ENCODE data around the gene SNRPB.
"Not testable (repeated sequence)": the region's sequence is repeated elsewhere in the genome, so short reads cannot be mapped to it uniquely, and the experiment has no call there.

The SNRPB gene

DNA sequence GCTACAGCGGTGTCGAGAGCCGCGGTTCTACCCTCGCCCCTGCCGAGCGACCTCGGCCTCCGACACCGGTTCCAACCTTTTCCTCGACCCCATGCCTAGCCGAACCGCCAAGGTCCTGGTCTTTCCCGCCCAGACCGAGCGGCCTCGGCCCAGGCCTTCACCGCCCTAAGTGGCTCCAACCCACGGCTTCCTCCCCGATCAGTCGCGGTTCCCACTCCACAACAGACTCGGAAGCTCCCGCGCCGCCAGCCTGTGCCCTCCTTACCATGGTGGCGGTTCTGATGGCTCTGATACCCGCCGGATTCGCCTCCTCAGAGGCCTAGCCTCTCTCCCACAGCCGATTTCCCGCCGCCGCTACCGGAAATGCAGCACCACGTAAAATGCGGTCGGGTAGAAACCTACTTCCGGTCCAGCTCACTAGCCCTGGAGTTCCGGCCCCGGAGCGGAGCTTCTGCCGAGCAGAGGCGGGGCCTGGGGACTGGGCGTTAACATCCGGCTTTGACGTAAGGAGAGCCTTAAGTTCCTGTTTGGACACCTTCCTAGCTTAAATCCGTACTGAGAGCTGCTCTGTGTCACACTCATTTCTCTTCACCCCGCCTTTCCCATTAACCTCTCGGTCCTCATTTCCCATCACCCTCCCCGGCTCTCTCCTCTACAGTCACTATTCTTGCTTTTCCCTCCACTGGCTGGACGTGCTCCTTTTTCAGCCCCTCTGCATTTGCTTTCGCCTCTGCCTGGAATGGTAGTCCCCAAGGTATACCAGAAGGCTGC is at the start of gene SNRPB:
TSS of gene SNRPB (minus strand) at position 367 of the 771 bp plus-strand sequence. CDS start at position 268, 99 bp downstream.
- DNase-seq (ENCODE audit: extremely low read depth in 1 of 2, low read depth in 1 of 2), result peak; percentile 93 to 94

DNA sequence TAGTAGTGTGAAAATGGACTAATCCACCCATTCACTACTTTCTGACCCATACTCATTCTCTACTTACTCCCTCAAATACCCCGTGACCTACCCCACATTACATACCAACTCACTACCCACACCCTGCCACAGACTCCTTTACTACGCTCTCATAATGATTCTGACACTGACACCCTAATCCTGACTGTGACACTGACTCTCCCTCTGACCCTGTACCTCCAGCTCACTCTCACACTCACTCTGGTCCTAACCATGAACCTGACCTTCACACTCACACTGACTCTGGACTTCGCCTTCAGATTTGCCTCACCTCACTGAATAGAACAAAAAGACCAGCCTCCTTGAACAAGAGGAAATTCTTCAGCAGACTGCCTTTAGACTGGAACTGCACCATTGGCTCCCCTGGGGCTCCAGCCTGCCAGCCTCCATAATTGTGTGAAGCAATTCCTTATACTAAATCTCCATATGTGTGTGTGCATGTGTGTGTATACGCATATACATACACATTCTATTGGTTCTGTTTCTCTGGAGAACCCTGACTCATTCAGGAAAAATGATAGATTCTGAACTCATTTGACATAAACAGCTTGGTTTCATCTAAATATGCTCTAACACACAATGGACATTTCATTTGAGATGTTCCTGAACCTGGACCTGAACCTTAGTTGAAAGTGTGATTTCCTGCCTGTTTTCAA is 48.7 kb upstream of the SNRPB start:
- no peak for DNase-seq (ENCODE audit: extremely low read depth in 1 of 2, low read depth in 1 of 2)

DNA sequence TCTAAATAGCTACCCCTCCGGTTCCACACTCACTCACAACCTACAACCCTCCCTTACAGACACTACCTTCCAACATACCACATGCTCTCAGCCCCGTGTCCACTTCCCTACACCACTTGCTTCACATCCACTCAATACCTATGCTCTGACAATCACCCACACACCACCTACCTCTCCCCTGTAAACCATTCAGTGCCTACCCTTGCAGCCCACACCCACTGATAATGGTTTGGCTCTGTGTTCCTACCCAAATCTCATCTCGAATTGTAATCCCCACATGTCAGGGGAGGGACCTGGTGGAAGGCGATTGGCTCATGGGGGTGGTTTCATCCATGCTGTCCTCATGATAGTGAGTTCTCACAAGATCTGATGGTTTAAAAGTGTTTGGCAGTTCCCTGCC is 48.0 kb upstream of the SNRPB start:
- DNase-seq (ENCODE audit: extremely low read depth in 1 of 2, low read depth in 1 of 2), result no peak

DNA sequence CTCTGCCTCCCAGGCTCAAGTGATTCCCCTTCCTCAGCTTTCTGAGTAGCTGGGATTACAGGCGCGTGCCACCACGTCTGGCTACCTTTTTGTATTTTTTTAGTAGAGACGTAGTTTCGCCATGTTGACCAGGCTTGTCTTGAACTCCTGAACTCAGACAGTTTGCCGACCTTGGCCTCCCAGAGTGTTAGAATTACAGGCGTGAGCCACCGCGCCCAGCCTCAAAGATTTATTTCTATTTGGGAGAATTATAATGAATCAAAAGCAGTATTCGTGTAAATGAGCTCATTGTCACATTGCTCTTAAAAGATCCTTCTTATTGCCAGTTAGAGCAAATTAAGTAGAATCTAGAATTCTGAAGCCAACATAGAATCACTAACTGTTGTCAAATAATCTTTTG is 47.5 kb upstream of the SNRPB start:
- no peak for DNase-seq (ENCODE audit: extremely low read depth in 1 of 2, low read depth in 1 of 2)

DNA sequence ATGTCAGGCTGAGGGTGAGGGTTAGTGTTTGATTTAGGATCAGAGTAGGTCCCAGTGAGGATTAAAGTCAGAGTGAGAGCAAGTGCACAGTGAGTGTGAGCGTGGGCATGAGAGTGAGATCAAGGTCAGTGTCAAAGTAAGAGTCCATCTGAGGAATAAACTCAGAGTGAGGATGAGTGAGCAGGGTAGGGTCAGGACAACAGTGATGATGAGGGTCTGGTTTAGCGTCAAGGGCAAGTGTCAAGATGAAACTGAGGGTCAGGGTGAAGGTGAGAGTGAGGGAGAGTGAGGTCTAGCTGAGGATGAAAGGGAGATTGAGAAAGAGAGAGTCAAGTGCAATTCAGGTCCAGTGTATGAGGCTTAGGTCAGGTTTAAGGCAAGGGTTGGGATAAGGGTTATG is 45.8 kb upstream of the SNRPB start:
- DNase-seq (ENCODE audit: extremely low read depth in 1 of 2, low read depth in 1 of 2), result no peak

DNA sequence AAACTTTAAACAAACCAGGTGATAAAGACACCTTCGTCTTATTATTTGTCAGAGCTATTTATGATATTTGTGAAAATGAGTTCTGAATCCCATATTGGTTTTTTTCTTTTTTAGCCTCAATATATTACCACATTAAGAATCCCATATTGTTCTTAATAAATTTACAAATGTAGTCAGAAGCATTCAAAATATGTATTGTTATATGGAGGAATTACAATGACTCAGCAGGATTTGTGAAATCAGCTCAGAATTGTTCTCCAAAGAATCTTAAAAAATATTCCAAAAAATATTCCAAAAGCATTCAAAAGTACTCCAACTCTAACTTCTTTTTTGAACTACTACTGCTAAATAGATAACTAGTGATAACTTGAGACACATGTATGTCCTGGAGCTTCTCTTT is 44.6 kb upstream of the SNRPB start:
- DNase-seq (ENCODE audit: extremely low read depth in 1 of 2, low read depth in 1 of 2), result no peak

DNA sequence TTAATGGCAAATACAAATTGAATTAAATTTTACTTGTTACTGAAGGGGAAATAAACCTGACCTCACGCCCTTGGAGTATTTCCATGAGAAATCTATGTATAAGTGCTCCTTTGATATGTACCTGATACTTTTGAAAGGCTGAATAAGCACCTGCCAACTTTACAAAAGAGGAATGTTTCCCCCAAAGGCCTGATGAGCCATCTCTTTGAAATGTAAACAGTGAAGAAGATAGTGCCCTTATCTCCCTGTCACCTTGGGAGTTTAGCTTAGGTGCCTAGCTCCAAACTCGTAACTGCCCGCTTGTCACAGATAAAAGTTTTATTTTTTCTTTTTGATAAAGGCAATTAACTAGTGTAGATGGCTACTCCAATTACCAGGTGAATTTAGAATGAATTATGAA is 39.2 kb upstream of the SNRPB start:
- DNase-seq (ENCODE audit: extremely low read depth in 1 of 2, low read depth in 1 of 2), result no peak

DNA sequence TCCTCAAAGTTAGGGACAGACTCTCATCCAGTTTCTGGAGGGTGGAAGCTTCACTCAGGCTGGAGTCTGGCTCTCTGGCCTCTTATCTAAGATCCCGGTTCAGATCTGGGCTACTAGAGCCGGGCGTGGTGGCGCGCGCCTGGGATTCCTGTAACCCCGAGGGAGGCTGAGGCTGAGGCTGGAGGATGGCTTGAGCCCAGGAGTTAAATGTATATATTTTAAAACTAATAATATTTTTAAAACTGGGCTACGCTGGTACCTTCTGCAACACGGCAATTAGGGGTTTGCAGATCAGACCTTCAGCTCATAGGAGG is 38.8 kb upstream of the SNRPB start:
- DNase-seq (ENCODE audit: extremely low read depth in 1 of 2, low read depth in 1 of 2), result no peak

DNA sequence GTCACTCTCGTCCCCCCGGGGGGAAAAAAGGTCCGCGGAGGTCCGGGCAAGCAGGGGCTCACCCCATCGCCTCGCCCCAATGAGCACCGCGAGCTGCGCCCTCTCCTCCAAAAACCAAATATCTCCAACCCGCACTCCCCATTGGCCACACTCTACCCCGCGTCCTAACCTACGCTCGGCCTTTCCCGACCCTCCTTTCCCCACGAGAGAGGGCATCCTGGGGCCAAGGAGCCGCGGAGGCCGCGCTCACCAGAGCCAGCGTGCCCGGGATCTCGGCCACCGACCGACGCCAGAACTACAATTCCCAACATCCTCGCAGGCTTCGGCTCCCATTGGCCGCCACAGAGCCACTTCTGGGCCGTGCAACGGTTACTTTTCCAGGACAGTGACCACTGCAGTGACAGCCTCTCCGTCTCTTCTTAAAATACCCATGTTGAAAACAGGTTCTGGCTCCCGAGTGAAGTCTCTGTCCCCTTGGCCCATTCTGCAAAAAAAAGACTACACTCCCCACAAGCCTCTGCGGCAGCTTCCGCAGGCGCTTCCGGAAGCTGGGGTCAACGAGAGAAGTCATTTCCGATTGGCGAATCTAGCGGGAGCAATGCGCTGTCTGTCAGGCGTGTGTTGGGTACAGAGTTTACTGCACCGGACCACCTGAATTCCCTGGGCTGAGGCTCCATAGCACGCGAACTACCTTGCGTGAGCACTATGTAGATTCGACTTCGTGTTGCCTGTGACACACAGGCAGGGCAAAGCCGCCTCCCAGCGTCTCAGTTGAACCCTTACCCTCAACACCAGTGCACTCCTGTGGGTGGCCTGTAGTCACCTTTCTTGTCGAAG is 38.3 kb upstream of the SNRPB start, which contains the start of gene ZNF343:
TSS of gene ZNF343 (minus strand) at position 285 of the 837 bp plus-strand sequence. CDS start 15,020 bp downstream, outside the sequence.
- DNase-seq (ENCODE audit: extremely low read depth in 1 of 2, low read depth in 1 of 2), result peak; percentile 42 to 60

DNA sequence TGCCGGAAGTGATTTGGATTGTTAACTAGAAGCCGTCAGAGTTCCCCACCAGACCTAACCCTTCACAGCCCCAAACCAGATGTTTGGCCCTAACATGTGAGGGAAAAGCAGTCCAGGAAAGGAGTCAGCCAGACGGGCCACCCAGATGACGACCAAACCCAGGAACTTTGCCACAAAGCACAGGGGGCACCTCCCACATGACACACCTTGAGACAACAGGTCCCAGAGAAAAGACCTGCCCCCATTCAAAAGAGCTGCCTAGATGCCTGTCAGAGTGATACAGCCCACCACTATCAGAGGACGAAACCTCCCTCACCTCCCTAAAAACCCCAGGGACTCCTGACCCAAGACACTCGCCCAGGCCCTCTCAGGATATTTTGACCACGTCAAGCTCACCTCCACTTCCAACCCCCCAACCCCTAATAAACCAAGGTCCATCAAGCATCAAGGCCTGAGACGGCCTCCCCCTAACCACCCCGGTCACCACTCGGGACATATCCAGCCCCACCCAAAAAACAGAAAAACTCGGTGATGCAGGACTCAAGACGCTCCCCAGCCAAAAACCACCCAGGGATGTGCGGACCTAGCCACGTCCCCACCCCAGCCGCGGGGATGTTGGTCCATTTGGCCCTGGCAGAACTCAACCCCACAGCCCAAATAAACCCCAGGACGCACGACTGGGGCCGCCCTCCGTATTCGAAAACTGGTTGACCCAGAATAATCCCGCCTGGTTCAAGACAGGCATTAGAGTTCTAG is 37.5 kb upstream of the SNRPB start:
- DNase-seq (ENCODE audit: extremely low read depth in 1 of 2, low read depth in 1 of 2), result no peak

DNA sequence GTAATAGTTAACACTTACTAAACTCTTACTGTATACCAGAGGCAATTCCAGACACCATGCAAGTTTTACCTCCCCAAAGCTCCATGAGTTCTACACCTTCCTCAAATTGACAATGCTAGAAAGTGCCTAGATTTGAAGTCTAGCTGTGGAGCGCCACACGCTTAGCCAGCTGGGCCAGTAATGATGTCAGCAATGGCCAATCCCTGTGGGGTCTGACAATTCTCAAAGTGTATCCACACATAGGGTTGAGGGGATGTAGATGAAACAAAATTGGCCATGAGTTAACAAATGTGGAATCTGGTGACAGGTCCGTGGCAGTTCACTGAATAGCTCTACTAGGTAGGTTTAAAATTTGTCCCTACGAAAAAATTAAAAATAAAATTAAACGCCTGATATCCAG is 36.9 kb upstream of the SNRPB start:
- no peak for DNase-seq (ENCODE audit: extremely low read depth in 1 of 2, low read depth in 1 of 2)

DNA sequence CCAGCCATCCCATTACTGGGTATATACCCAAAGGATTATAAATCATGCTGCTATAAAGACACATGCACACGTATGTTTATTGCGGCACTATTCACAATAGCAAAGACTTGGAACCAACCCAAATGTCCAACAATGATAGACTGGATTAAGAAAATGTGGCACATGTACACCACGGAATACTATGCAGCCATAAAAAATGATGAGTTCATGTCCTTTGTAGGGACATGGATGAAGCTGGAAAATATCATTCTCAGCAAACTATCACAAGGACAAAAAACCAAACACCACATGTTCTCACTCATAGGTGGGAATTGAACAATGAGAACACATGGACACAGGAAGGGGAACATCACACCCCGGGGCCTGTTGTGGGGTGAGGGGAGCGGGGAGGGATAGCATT is 35.8 kb upstream of the SNRPB start:
- DNase-seq (ENCODE audit: extremely low read depth in 1 of 2, low read depth in 1 of 2), result not testable (repeated sequence)

DNA sequence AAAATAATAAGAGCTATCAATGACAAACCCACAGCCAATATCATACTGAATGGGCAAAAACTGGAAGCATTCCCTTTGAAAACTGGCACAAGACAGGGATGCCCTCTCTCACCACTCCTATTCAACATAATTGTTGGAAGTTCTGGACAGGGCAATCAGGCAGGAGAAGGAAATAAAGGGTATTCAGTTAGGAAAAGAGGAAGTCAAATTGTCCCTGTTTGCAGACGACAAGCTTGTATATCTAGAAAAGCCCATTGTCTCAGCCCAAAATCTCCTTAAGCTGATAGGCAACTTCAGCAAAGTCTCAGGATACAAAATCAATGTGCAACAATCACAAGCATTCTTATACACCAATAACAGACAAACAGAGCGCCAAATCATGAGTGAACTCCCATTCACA is 34.2 kb upstream of the SNRPB start:
- not testable (repeated sequence) for DNase-seq (ENCODE audit: extremely low read depth in 1 of 2, low read depth in 1 of 2)

DNA sequence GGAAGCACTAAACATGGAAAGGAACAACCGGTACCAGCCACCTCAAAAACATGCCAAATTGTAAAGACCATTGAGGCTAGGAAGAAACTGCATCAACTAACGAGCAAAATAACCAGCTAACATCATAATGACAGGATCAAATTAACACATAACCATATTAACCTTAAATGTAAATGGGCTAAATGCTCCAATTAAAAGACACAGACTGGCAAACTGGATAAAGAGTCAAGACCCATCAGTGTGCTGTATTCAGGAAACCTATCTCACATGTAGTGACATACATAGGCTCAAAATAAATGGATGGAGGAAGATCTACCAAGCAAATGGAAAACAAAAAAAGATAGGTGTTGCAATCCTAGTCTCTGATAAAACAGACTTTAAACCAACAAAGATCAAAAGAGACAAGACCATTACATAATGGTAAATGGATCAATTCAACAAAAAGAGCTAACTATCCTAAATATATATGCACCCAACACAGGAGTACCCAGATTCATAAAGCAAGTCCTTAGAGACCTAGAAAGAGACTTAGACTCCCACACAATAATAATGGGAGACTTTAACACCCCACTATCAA is 32.3 kb upstream of the SNRPB start:
- not testable (repeated sequence) for DNase-seq (ENCODE audit: extremely low read depth in 1 of 2, low read depth in 1 of 2)

DNA sequence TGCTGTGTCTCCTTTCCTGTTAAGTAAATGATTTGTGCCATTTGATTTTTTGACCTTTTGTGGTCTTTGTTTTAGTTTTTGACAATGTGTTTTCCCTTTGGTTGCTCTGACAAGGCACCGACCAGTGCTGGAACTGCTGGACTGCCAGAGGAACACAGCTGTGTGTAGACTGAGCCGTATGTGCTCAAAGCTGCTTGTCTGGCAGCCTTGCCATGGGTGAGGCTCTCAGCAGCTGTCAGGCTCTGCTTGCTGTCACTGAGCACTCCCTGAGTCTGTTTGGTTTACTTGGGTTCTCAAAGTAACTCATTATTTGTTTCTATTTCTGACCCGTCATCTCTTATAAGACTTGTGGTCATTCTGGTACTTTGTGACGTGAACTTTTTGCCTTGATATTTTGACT is 15.1 kb upstream of the SNRPB start:
- no peak for DNase-seq (ENCODE audit: extremely low read depth in 1 of 2, low read depth in 1 of 2)

DNA sequence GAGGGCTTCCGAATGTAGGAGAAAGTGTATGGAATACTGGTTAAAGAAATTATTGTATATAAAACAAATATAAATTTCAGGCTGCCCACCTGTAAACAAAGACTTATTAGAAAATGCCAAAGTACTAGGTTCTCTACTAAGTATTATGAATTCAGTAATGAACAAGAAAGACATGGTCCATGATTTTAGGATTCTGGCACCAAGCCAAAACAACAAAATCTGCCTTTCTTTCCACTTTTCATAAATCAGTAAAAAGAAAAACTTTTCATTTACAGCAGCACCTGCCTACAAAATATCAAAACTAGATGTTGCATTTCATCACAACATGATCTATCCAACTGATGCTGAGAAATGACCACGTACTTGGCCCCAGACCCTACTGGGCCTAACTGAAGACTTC is 14.5 kb upstream of the SNRPB start:
- DNase-seq (ENCODE audit: extremely low read depth in 1 of 2, low read depth in 1 of 2), result no peak

DNA sequence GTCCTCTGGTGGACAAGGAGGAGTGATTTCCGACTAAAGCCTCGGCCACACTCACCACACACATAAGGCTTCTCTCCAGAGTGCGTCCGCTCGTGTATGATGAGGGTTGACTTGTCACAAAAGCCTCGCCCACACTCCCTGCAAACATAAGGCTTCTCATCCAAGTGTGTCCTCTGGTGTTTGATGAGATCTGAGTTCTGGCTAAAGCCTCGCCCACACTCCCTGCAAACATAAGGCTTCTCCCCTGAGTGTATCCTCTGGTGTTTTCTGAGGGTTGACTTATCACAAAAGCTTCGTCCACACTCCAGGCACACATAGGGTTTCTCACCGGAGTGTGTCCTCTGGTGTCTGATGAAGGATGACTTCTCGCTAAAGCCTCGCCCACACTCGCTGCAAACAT is 12.9 kb upstream of the SNRPB start:
- no peak for DNase-seq (ENCODE audit: extremely low read depth in 1 of 2, low read depth in 1 of 2)

DNA sequence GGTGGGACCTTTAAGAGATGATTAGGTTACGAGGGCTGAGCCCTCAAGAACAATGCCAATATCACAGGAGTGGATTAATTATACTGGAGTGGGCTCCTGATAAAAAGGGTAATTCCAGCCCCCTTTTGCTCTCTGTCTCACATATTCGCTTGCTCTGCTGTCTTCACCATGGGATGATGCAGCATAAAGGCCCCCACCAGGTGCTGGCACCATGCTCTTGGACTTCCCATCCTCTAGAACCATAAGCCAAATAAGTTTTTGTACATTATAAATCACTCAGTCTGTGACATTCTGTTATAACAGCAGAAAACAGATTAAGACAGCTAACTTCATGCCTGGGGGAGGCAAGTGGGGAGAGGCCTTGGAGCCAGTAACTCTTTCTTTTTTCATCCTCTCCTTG is 9.8 kb upstream of the SNRPB start:
- no peak for DNase-seq (ENCODE audit: extremely low read depth in 1 of 2, low read depth in 1 of 2)

DNA sequence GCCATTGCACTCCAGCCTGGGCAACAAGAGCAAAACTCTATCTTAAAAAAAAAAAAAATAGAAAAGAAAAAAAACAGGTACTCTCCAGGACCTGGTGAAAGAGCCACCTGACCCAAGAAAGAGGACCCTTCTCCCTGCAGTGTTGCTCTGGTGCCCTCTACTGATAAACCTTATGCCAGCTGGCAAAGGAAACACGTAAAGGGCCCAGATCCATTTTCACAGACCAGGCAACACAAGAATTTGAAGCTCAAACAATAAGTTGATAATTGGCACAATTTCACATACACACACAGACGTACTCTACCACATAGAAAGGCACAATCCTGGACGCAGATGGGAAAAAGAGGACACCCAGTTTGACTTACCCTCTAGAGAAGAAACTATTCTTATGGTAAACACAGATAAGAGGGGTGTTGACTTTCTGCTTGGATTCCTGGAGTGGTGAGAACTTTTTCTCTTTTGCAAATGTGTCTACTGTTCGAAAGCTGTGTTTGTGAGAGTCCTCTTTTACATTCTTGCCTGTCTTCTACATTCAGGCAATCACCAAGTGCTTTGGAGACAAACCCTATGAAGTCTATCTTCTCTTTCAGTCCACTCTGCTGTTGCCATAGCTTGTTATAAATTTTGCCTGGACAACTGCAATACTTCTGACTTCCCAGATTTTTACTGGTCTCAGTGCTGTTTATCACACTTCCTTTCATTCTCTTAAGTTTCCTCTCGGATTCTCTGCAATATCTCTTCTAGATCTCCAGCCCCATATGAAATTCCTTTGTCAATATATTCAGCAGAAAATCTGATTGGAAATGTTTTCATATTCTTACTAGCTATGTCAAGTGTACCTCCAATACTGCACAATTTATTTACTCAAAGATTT is 6.4 kb upstream of the SNRPB start:
- no peak for DNase-seq (ENCODE audit: extremely low read depth in 1 of 2, low read depth in 1 of 2)

Measured in activated CD8-positive, alpha-beta memory T cell treated with anti-CD3 and anti-CD28 coated beads for 1 hour (primary cell).